HepG2 (cell line): ENCODE results near the gene FHIT. TPM values are rescaled to one million over a fixed set of nuclear protein-coding genes. Genes with fewer than 3 reads are reported as not detected.

ENCODE experiments used
- ATAC-seq: fragments of 200-7000 bp; cut with Tn5 transposase; 3 replicates; pipeline ENCODE4 v1.9.1; 2020; ENCODE audit warnings: mild to moderate bottlenecking, moderate library complexity
- BruUV-seq: library from RNA; stranded (reverse); fragments of 400-500 nt; replicated peaks from 2 replicates; lab custom pipeline; 2021; lab: Mats Ljungman, UMichigan
- CTCF ChIA-PET: fragments of 300-600 bp; formaldehyde crosslinking; extraction: SDS; loops from one replicate; lab custom pipeline; 2021; ENCODE audit warnings: low total read pairs, inconsistent platforms, low intra/inter-chr PET ratio; lab: Yijun Ruan, JAX
- POLR2A ChIA-PET: fragments of 350-600 bp; sonication (Branson Sonifier 250); formaldehyde crosslinking; loops from one replicate; lab custom pipeline; 2020; ENCODE audit warnings: antibody characterized with exemption, inconsistent platforms; lab: Yijun Ruan, JAX
- DNase-seq: peaks from one replicate; pipeline ENCODE4 v3.0.0-alpha.2; 2015; ENCODE audit warnings: low spot score
- FAIRE-seq: peaks from 3 replicates; lab custom pipeline; 2011; peaks lifted over from hg19 to GRCh38; lab: Jason Lieb, UNC
- H2AFZ ChIP-seq: one replicate; pipeline ENCODE4 v1.6.1; 2011; ENCODE audit warnings: low read length, inconsistent platforms
- H3K27ac ChIP-seq: fragments of 300-600 bp; 3 replicates; pipeline ENCODE4 v1.8.0; 2011; ENCODE audit warnings: mixed run types, mild to moderate bottlenecking, mixed read lengths, low read length, inconsistent platforms; ENCODE audit not compliant: insufficient read depth; ENCODE audit errors: extremely low read length
- H3K27me3 ChIP-seq, 2 experiments: fragments of 200-600 bp in 1 of 2; 2 replicates in 1 of 2; 3 replicates in 1 of 2; pipeline versions ENCODE4 v1.6.0 to v1.8.0; 2011; ENCODE audit warnings: low read length in 2 of 2, mild to moderate bottlenecking in 2 of 2, moderate library complexity in 2 of 2, inconsistent platforms in 1 of 2; ENCODE audit not compliant: insufficient read depth in 2 of 2, control insufficient read depth in 1 of 2
- H3K36me3 ChIP-seq, 2 experiments: fragments of 200-600 bp in 1 of 2; replicated peaks in 1 of 2; 2 replicates in 1 of 2; 3 replicates in 1 of 2; pipeline versions ENCODE4 v1.5.1 to v1.8.0; 2011; ENCODE audit warnings: low read length in 2 of 2, inconsistent platforms in 1 of 2; ENCODE audit not compliant: insufficient read depth in 2 of 2, control insufficient read depth in 1 of 2
- H3K4me1 ChIP-seq: 2 replicates; pipeline ENCODE4 v1.5.1; 2012; ENCODE audit warnings: low read length, inconsistent platforms; ENCODE audit not compliant: insufficient read depth
- H3K4me2 ChIP-seq: 2 replicates; pipeline ENCODE4 v1.6.0; 2011; ENCODE audit warnings: low read depth, low read length, inconsistent platforms
- H3K4me3 ChIP-seq, 3 experiments: fragments of 200-600 bp in 1 of 3; sonication (generic), shearing (Covaris generic) in 1 of 3; replicated peaks in 1 of 3; 2 replicates each; pipeline ENCODE4 v1.5.1; 2011 to 2016; ENCODE audit warnings: low read length in 3 of 3, inconsistent platforms in 2 of 3, low read depth in 2 of 3, mild to moderate bottlenecking in 2 of 3, control low read depth in 1 of 3, mixed read lengths in 1 of 3; ENCODE audit not compliant: insufficient read depth in 1 of 3
- H3K79me2 ChIP-seq: one replicate; pipeline ENCODE4 v1.6.1; 2011; ENCODE audit warnings: low read length, inconsistent platforms; ENCODE audit not compliant: insufficient read depth
- H3K9ac ChIP-seq: 2 replicates; pipeline ENCODE4 v1.6.0; 2011; ENCODE audit warnings: mild to moderate bottlenecking, low read depth, low read length, inconsistent platforms; ENCODE audit not compliant: insufficient read depth
- H3K9me3 ChIP-seq: 2 replicates; pipeline ENCODE4 v1.5.1; 2012; ENCODE audit warnings: mild to moderate bottlenecking, low read length
- H4K20me1 ChIP-seq: 2 replicates; pipeline ENCODE4 v1.6.0; 2011; ENCODE audit warnings: inconsistent platforms, mild to moderate bottlenecking, low read length, moderate library complexity; ENCODE audit not compliant: insufficient read depth
- ELF1 ChIP-seq: sonication (generic); formaldehyde crosslinking; IDR thresholded peaks from 2 replicates; pipeline ENCODE4 v1.4.0; 2020; ENCODE audit warnings: missing genetic modification reagents
- PRPF4 ChIP-seq: fragments of 200-400 bp; formaldehyde crosslinking; IDR thresholded peaks from 2 replicates; pipeline ENCODE4 v1.6.1; 2016; ENCODE audit warnings: low read length, low read depth; ENCODE audit not compliant: poor library complexity, severe bottlenecking
- SOX13 ChIP-seq, 3 experiments: fragments of 450-650 bp in 1 of 3; sonication (generic) in 1 of 3; formaldehyde crosslinking in 1 of 3; IDR thresholded peaks in 2 of 3; conservative IDR thresholded peaks in 1 of 3; 2 replicates each; pipeline versions ENCODE4 v1.5.0 to v1.6.1; 2016 to 2020; ENCODE audit warnings: antibody characterized with exemption in 1 of 3, mild to moderate bottlenecking in 1 of 3, missing compliant biosample characterization in 1 of 3, missing genetic modification reagents in 1 of 3, moderate library complexity in 1 of 3
- TRIM24 ChIP-seq: sonication (generic); formaldehyde crosslinking; IDR thresholded peaks from 2 replicates; pipeline ENCODE4 v1.8.0; 2022; ENCODE audit warnings: mild to moderate bottlenecking, missing genetic modification reagents
- WGBS: methylation state at CpG from one replicate; pipeline ENCODE4 v1.1.6; 2017; ENCODE audit warnings: low lambda C conversion rate; 5-methylcytosine and 5-hydroxymethylcytosine counted together
- in situ Hi-C: cut with HindIII; loops from 2 replicates; pipeline ENCODE4 v1.10.0; 2017; ENCODE audit warnings: low pct_unique_long_range_greater_than_20kb; ENCODE audit not compliant: extremely low pct_ligation_motif_present
- intact Hi-C: fragments of 100-400 bp; cut with micrococcal nuclease; formaldehyde crosslinking; loops from one replicate; pipeline ENCODE4 v1.10.0; 2022; ENCODE audit not compliant: unreplicated experiment
- polyA plus RNA-seq, 8 experiments: library from polyadenylated mRNA; depleted of rRNA in 3 of 8; stranded (reverse) in 7 of 8; unstranded in 1 of 8; fragments of >200 nt; fragmentation: Illumina TruSeq in 4 of 8; extraction: Trizol in 4 of 8; gene quantifications; 2 replicates each; pipeline versions ENCODE4 v1.2.1 to v1.2.3, GENCODE V29; 2011 to 2016; ENCODE audit warnings: low read depth in 4 of 8, missing spikeins in 1 of 8, mixed read lengths in 1 of 8; ENCODE audit not compliant: insufficient read depth in 1 of 8
- total RNA-seq, 5 experiments: library from RNA; depleted of rRNA; stranded (reverse); fragments of >200 nt; fragmentation: Illumina TruSeq; extraction: Trizol; gene quantifications; 2 replicates each; pipeline ENCODE4 v1.2.3, GENCODE V29; 2016; ENCODE audit warnings: low read depth in 1 of 5
- TF ChIP-seq, protein P1 (sequence below): sonication (generic); formaldehyde crosslinking; IDR thresholded peaks from 2 replicates; pipeline ENCODE4 v1.4.0; 2020; ENCODE audit warnings: missing genetic modification reagents, mild to moderate bottlenecking, borderline replicate concordance
- TF ChIP-seq, protein P2 (sequence below): fragments of 450-650 bp; IDR thresholded peaks from 2 replicates; pipeline ENCODE4 v1.6.1; 2017

FHIT gene
- total and polyA plus RNA-seq, 2 of the 13 experiments (the other 11 are each of a cell fraction or from before 2014, with no cell fraction given) = 4.0 to 4.6 TPM

DNA sequence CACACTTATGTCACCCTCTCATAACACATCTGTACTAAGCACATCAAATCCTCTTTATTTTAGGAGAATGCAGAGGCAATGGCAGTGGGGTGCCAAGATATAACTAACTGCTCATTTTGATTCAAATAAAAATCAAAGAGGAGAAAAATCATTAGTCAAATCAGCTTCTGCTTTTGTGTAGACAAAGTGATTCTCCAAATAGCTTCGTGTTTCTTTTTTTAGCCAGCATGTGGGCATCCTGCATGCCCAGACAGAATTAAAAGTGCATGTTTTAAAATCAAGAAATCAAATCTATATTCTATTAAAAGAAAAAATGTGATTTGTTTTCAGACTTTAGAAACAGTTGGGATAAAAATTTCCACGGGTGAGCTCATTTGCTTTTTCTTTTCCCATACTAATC lies 1440.1 kb downstream of the FHIT start:
- Histone ChIP-seq H4K20me1 (no peaks in the 10 kb centered on the region), H3K9ac (no peak overlapping the region)
- BruUV-seq = no TSS peak
- FAIRE-seq = no peak
- TF ChIP-seq ELF1 (CRISPR knock-in tag) (no peak), TRIM24 (CRISPR knock-in tag) (no peak), PRPF4 (no peak), SOX13 (IDR thresholded peaks at IDR 0.05) (no peak), SOX13 (CRISPR knock-in tag; conservative IDR thresholded peaks at IDR 0.05 in 1 of 2, IDR thresholded peaks at IDR 0.05 in 1 of 2) (no peak)
- TF ChIP-seq, protein P1, sequence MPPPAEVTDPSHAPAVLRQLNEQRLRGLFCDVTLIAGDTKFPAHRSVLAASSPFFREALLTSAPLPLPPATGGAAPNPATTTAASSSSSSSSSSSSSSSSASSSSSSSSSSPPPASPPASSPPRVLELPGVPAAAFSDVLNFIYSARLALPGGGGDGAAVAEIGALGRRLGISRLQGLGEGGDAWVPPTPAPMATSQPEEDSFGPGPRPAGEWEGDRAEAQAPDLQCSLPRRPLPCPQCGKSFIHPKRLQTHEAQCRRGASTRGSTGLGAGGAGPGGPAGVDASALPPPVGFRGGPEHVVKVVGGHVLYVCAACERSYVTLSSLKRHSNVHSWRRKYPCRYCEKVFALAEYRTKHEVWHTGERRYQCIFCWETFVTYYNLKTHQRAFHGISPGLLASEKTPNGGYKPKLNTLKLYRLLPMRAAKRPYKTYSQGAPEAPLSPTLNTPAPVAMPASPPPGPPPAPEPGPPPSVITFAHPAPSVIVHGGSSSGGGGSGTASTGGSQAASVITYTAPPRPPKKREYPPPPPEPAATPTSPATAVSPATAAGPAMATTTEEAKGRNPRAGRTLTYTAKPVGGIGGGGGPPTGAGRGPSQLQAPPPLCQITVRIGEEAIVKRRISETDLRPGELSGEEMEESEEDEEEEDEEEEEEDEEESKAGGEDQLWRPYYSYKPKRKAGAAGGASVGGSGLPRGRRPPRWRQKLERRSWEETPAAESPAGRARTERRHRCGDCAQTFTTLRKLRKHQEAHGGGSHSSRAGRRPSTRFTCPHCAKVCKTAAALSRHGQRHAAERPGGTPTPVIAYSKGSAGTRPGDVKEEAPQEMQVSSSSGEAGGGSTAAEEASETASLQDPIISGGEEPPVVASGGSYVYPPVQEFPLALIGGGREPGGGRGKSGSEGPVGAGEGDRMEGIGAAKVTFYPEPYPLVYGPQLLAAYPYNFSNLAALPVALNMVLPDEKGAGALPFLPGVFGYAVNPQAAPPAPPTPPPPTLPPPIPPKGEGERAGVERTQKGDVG (CRISPR knock-in tag) = no peak
- TF ChIP-seq, protein P2, sequence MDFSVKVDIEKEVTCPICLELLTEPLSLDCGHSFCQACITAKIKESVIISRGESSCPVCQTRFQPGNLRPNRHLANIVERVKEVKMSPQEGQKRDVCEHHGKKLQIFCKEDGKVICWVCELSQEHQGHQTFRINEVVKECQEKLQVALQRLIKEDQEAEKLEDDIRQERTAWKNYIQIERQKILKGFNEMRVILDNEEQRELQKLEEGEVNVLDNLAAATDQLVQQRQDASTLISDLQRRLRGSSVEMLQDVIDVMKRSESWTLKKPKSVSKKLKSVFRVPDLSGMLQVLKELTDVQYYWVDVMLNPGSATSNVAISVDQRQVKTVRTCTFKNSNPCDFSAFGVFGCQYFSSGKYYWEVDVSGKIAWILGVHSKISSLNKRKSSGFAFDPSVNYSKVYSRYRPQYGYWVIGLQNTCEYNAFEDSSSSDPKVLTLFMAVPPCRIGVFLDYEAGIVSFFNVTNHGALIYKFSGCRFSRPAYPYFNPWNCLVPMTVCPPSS = no peak
- TF ChIP-seq, all 625 proteins: peak for 0
- Histone ChIP-seq H3K4me3 (no peak overlapping the region), H3K27ac (no peak overlapping the region), H3K4me2 (no peak overlapping the region), H3K36me3 (no peaks in the 10 kb centered on the region), H3K9me3 (no peaks in the 10 kb centered on the region), H3K79me2 (no peaks in the 10 kb centered on the region), H2AFZ (no peak overlapping the region), H3K27me3 (no peaks in the 10 kb centered on the region), H3K4me1 (no peaks in the 10 kb centered on the region; the same call in 1 of the 2 replicates)
- 2% methylated on average over 2 of the region's 2 CpGs for WGBS
- ChIA-PET POLR2A (no interaction called here), CTCF (no interaction called here)
- in situ Hi-C loops (no loop called here), intact Hi-C loops (no loop called here)
- DNase-seq = no peak
- no peak for ATAC-seq
